Lower leg skin (tissue), 3 donors: Measurements from ENCODE around the gene SLC6A7.

ENCODE experiments used
- POLR2A ChIP-seq, 2 donors: fragments of 450-650 bp; IDR thresholded peaks; one replicate each; pipeline ENCODE4 v1.6.1; 2016 to 2017; ENCODE audit warnings: antibody characterized with exemption in 2 of 2, mild to moderate bottlenecking in 1 of 2, moderate library complexity in 1 of 2
- TF ChIP-seq, protein P1 (sequence below), 3 donors: fragments of 450-650 bp; IDR thresholded peaks; one replicate each; pipeline ENCODE4 v1.5.1; 2016; ENCODE audit warnings: antibody characterized with exemption in 3 of 3, mild to moderate bottlenecking in 3 of 3, moderate library complexity in 2 of 3

DNA sequence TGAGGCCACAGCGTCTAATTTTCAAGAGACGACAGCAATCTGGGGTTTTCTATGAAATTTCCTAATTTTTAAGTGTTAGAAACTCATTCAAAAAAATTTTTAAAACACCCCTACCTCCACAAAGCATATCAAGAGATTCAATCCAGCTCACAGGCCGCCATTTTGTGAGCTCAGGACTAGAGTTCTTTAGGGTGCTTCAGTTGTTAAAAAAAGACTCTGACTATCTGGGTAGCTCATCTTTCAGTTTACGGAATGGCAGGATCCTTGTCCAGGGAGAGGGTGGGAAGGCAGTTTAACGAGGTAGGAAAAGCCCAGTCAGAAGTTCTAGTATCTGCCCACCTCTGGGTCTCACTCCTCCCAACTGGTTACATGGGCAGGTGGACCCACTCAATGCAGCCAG, 56.6 kb downstream of the SLC6A7 start:
- TF ChIP-seq, protein P1, sequence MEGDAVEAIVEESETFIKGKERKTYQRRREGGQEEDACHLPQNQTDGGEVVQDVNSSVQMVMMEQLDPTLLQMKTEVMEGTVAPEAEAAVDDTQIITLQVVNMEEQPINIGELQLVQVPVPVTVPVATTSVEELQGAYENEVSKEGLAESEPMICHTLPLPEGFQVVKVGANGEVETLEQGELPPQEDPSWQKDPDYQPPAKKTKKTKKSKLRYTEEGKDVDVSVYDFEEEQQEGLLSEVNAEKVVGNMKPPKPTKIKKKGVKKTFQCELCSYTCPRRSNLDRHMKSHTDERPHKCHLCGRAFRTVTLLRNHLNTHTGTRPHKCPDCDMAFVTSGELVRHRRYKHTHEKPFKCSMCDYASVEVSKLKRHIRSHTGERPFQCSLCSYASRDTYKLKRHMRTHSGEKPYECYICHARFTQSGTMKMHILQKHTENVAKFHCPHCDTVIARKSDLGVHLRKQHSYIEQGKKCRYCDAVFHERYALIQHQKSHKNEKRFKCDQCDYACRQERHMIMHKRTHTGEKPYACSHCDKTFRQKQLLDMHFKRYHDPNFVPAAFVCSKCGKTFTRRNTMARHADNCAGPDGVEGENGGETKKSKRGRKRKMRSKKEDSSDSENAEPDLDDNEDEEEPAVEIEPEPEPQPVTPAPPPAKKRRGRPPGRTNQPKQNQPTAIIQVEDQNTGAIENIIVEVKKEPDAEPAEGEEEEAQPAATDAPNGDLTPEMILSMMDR (IDR thresholded peaks at IDR 0.05), result no peak
- no peak for TF ChIP-seq POLR2A (IDR thresholded peaks at IDR 0.05)
